ENCODE results near the gene ANKRD2. TPM values are rescaled to one million over a fixed set of nuclear protein-coding genes. Genes with fewer than 3 reads are reported as not detected.
"Not testable (repeated sequence)": the region's sequence is repeated elsewhere in the genome, so short reads cannot be mapped to it uniquely, and the experiment has no call there.

Gene ANKRD2
- polyA plus RNA-seq (2013, experiment 1 of 4) = not detected
- polyA plus RNA-seq (2013, experiment 2 of 4) = not detected
- not detected for polyA plus RNA-seq (2013, experiment 3 of 4)
- polyA plus RNA-seq (2013, experiment 4 of 4) = not detected

- Histone ChIP-seq H3K4me3 (ENCODE audit: insufficient read depth, low read depth, low read length) (no peak within 1 kb of the TSS), H3K4me1 (ENCODE audit: control insufficient read depth, insufficient read depth, low read length) (no peaks in the 10 kb centered on the region), H3K27ac (ENCODE audit: insufficient read depth, low read depth, low read length, poor library complexity, severe bottlenecking) (no peak within 1 kb of the TSS), H3K36me3 (ENCODE audit: control insufficient read depth, insufficient read depth, low read length) (no peaks in the 10 kb centered on the region), H3K27me3 (ENCODE audit: control insufficient read depth, insufficient read depth, low read length, poor library complexity, severe bottlenecking) (no peaks in the 10 kb centered on the region), H3K9me3 (ENCODE audit: control insufficient read depth, low read length) (no peaks in the 10 kb centered on the region)
- 81 to 84% methylated on average over 16 of the region's 16 CpGs for WGBS, 2 experiments
These were observed at the start of gene ANKRD2 for GRCh38 chr10:97572214-97572989. Gene ANKRD2 (plus strand): TSS chr10:97572779. CDS start chr10:97572789, 10 bp downstream.

- H3K27ac ChIP-seq (ENCODE audit: insufficient read depth, low read depth, low read length, poor library complexity, severe bottlenecking) = no peak overlapping the region
- H3K4me1 ChIP-seq (ENCODE audit: control insufficient read depth, insufficient read depth, low read length) = peaks cover 4% of the 10 kb centered on the region
- 94 to 96% methylated on average over 8 of the region's 8 CpGs for WGBS, 2 experiments
- H3K9me3 ChIP-seq (ENCODE audit: control insufficient read depth, low read length) = no peaks in the 10 kb centered on the region
- H3K4me3 ChIP-seq (ENCODE audit: insufficient read depth, low read depth, low read length) = no peak overlapping the region
- no peaks in the 10 kb centered on the region for H3K27me3 ChIP-seq (ENCODE audit: control insufficient read depth, insufficient read depth, low read length, poor library complexity, severe bottlenecking)
- no peaks in the 10 kb centered on the region for H3K36me3 ChIP-seq (ENCODE audit: control insufficient read depth, insufficient read depth, low read length)
These were observed 49.6 kb upstream of the ANKRD2 start for GRCh38 chr10:97522937-97523336.

GRCh38 chr10:97525086-97525485 is 47.5 kb upstream of the ANKRD2 start:
- WGBS, 2 experiments = 93 to 94% methylated on average over 5 of the region's 5 CpGs
- no peaks in the 10 kb centered on the region for H3K36me3 ChIP-seq (ENCODE audit: control insufficient read depth, insufficient read depth, low read length)
- no peaks in the 10 kb centered on the region for H3K27me3 ChIP-seq (ENCODE audit: control insufficient read depth, insufficient read depth, low read length, poor library complexity, severe bottlenecking)
- H3K4me3 ChIP-seq (ENCODE audit: insufficient read depth, low read depth, low read length) = no peak overlapping the region
- no peaks in the 10 kb centered on the region for H3K4me1 ChIP-seq (ENCODE audit: control insufficient read depth, insufficient read depth, low read length)
- no peak overlapping the region for H3K27ac ChIP-seq (ENCODE audit: insufficient read depth, low read depth, low read length, poor library complexity, severe bottlenecking)
- H3K9me3 ChIP-seq (ENCODE audit: control insufficient read depth, low read length) = no peaks in the 10 kb centered on the region

- no peaks in the 10 kb centered on the region for H3K36me3 ChIP-seq (ENCODE audit: control insufficient read depth, insufficient read depth, low read length)
- WGBS, 2 experiments = 94% methylated on average over 1 of the region's 1 CpG
These were observed 46.9 kb upstream of the ANKRD2 start for GRCh38 chr10:97525683-97526110.

GRCh38 chr10:97528876-97529275 is 43.7 kb upstream of the ANKRD2 start:
- H3K36me3 ChIP-seq (ENCODE audit: control insufficient read depth, insufficient read depth, low read length); H3K4me3 ChIP-seq (ENCODE audit: insufficient read depth, low read depth, low read length); H3K9me3 ChIP-seq (ENCODE audit: control insufficient read depth, low read length); H3K4me1 ChIP-seq (ENCODE audit: control insufficient read depth, insufficient read depth, low read length); H3K27ac ChIP-seq (ENCODE audit: insufficient read depth, low read depth, low read length, poor library complexity, severe bottlenecking); H3K27me3 ChIP-seq (ENCODE audit: control insufficient read depth, insufficient read depth, low read length, poor library complexity, severe bottlenecking): not testable (repeated sequence)
- 95 to 96% methylated on average over 23 to 27 of the region's 29 CpGs for WGBS, 2 experiments

More at GRCh38 chr10:97525683-97526110, 46.9 kb upstream of the ANKRD2 start:
- Histone ChIP-seq H3K27me3 (ENCODE audit: control insufficient read depth, insufficient read depth, low read length, poor library complexity, severe bottlenecking) (no peaks in the 10 kb centered on the region), H3K4me1 (ENCODE audit: control insufficient read depth, insufficient read depth, low read length) (no peaks in the 10 kb centered on the region), H3K27ac (ENCODE audit: insufficient read depth, low read depth, low read length, poor library complexity, severe bottlenecking) (no peak overlapping the region), H3K9me3 (ENCODE audit: control insufficient read depth, low read length) (no peaks in the 10 kb centered on the region), H3K4me3 (ENCODE audit: insufficient read depth, low read depth, low read length) (no peak overlapping the region)

- Histone ChIP-seq H3K4me1 (ENCODE audit: control insufficient read depth, insufficient read depth, low read length) (peaks cover 4% of the 10 kb centered on the region), H3K4me3 (ENCODE audit: insufficient read depth, low read depth, low read length) (no peak overlapping the region), H3K27me3 (ENCODE audit: control insufficient read depth, insufficient read depth, low read length, poor library complexity, severe bottlenecking) (no peaks in the 10 kb centered on the region), H3K9me3 (ENCODE audit: control insufficient read depth, low read length) (no peaks in the 10 kb centered on the region), H3K36me3 (ENCODE audit: control insufficient read depth, insufficient read depth, low read length) (no peaks in the 10 kb centered on the region), H3K27ac (ENCODE audit: insufficient read depth, low read depth, low read length, poor library complexity, severe bottlenecking) (no peak overlapping the region)
- WGBS, 2 experiments = 94 to 95% methylated on average over 14 of the region's 14 CpGs
These were observed 42.7 kb upstream of the ANKRD2 start for GRCh38 chr10:97529685-97530465.

GRCh38 chr10:97531401-97531986 is 41.1 kb upstream of the ANKRD2 start:
- 92 to 93% methylated on average over 10 of the region's 10 CpGs for WGBS, 2 experiments
- Histone ChIP-seq H3K4me1 (ENCODE audit: control insufficient read depth, insufficient read depth, low read length) (peaks cover 4% of the 10 kb centered on the region), H3K27ac (ENCODE audit: insufficient read depth, low read depth, low read length, poor library complexity, severe bottlenecking) (no peak overlapping the region), H3K36me3 (ENCODE audit: control insufficient read depth, insufficient read depth, low read length) (no peaks in the 10 kb centered on the region), H3K4me3 (ENCODE audit: insufficient read depth, low read depth, low read length) (no peak overlapping the region), H3K9me3 (ENCODE audit: control insufficient read depth, low read length) (no peaks in the 10 kb centered on the region), H3K27me3 (ENCODE audit: control insufficient read depth, insufficient read depth, low read length, poor library complexity, severe bottlenecking) (no peaks in the 10 kb centered on the region)

GRCh38 chr10:97532935-97533671 is 39.5 kb upstream of the ANKRD2 start:
- no peak overlapping the region for H3K4me3 ChIP-seq (ENCODE audit: insufficient read depth, low read depth, low read length)
- no peak overlapping the region for H3K27ac ChIP-seq (ENCODE audit: insufficient read depth, low read depth, low read length, poor library complexity, severe bottlenecking)
- H3K27me3 ChIP-seq (ENCODE audit: control insufficient read depth, insufficient read depth, low read length, poor library complexity, severe bottlenecking) = no peaks in the 10 kb centered on the region
- 66 to 68% methylated on average over 12 of the region's 12 CpGs for WGBS, 2 experiments
- peaks cover 4% of the 10 kb centered on the region for H3K4me1 ChIP-seq (ENCODE audit: control insufficient read depth, insufficient read depth, low read length)
- H3K9me3 ChIP-seq (ENCODE audit: control insufficient read depth, low read length) = no peaks in the 10 kb centered on the region
- H3K36me3 ChIP-seq (ENCODE audit: control insufficient read depth, insufficient read depth, low read length) = no peaks in the 10 kb centered on the region

- Histone ChIP-seq H3K36me3 (ENCODE audit: control insufficient read depth, insufficient read depth, low read length) (no peaks in the 10 kb centered on the region), H3K27me3 (ENCODE audit: control insufficient read depth, insufficient read depth, low read length, poor library complexity, severe bottlenecking) (no peaks in the 10 kb centered on the region), H3K9me3 (ENCODE audit: control insufficient read depth, low read length) (no peaks in the 10 kb centered on the region), H3K4me3 (ENCODE audit: insufficient read depth, low read depth, low read length) (no peak overlapping the region), H3K27ac (ENCODE audit: insufficient read depth, low read depth, low read length, poor library complexity, severe bottlenecking) (no peak overlapping the region), H3K4me1 (ENCODE audit: control insufficient read depth, insufficient read depth, low read length) (peaks cover 4% of the 10 kb centered on the region)
- 86% methylated on average over 6 of the region's 6 CpGs for WGBS, 2 experiments
These were observed 38.7 kb upstream of the ANKRD2 start for GRCh38 chr10:97533888-97534287.
